Keratinocyte (primary cell): Measurements from ENCODE around the gene FOXJ3. TPM values are rescaled to one million over a fixed set of nuclear protein-coding genes. Genes with fewer than 3 reads are reported as not detected.

Experiments
- DNase-seq: peaks from one replicate; pipeline ENCODE4 v3.0.0-alpha.2; 2011; ENCODE audit warnings: low read depth, missing footprints, low spot score
- FAIRE-seq: peaks from 2 replicates; lab custom pipeline; 2011; peaks lifted over from hg19 to GRCh38; lab: Jason Lieb, UNC
- H2AFZ ChIP-seq: 2 replicates; pipeline ENCODE4 v1.6.0; 2012; ENCODE audit warnings: low read length, control low read depth, inconsistent platforms; ENCODE audit not compliant: control insufficient read depth
- H3K27ac ChIP-seq: 2 replicates; pipeline ENCODE4 v1.5.1; 2011; ENCODE audit warnings: low read length; ENCODE audit not compliant: control insufficient read depth, insufficient read depth
- H3K27me3 ChIP-seq: 3 replicates; pipeline ENCODE4 v1.6.0; 2011; ENCODE audit warnings: low read length; ENCODE audit not compliant: control insufficient read depth, insufficient read depth; ENCODE audit errors: extremely low read depth
- H3K36me3 ChIP-seq, 2 experiments: 2 replicates in 1 of 2; 3 replicates in 1 of 2; pipeline ENCODE4 v1.5.1; 2011; ENCODE audit warnings: low read length in 2 of 2, mild to moderate bottlenecking in 1 of 2; ENCODE audit not compliant: control insufficient read depth in 2 of 2, insufficient read depth in 2 of 2; ENCODE audit errors: extremely low read depth in 1 of 2
- H3K4me1 ChIP-seq: 3 replicates; pipeline ENCODE4 v1.5.1; 2011; ENCODE audit warnings: low read length; ENCODE audit not compliant: control insufficient read depth, insufficient read depth; ENCODE audit errors: extremely low read depth
- H3K4me2 ChIP-seq: 3 replicates; pipeline ENCODE4 v1.6.0; 2011; ENCODE audit warnings: low read depth, low read length; ENCODE audit not compliant: control insufficient read depth, insufficient read depth; ENCODE audit errors: extremely low read depth
- H3K4me3 ChIP-seq, 3 experiments: fragments of 200-600 bp in 1 of 3; sonication (generic) in 1 of 3; 2 replicates in 2 of 3; 3 replicates in 1 of 3; pipeline ENCODE4 v1.5.1; 2011 to 2016; ENCODE audit warnings: low read length in 3 of 3, mild to moderate bottlenecking in 3 of 3, control low read depth in 2 of 3, inconsistent platforms in 1 of 3, low read depth in 1 of 3, mixed read lengths in 1 of 3, mixed run types in 1 of 3, moderate library complexity in 1 of 3; ENCODE audit not compliant: control insufficient read depth in 2 of 3, insufficient read depth in 2 of 3; ENCODE audit errors: extremely low read depth in 1 of 3
- H3K79me2 ChIP-seq: 2 replicates; pipeline ENCODE4 v1.6.0; 2012; ENCODE audit warnings: low read length; ENCODE audit not compliant: control insufficient read depth, insufficient read depth
- H3K9ac ChIP-seq: 3 replicates; pipeline ENCODE4 v1.6.0; 2011; ENCODE audit warnings: low read length; ENCODE audit not compliant: control insufficient read depth, insufficient read depth; ENCODE audit errors: extremely low read depth
- H3K9me1 ChIP-seq: 3 replicates; pipeline ENCODE4 v1.6.0; 2011; ENCODE audit warnings: low read length; ENCODE audit not compliant: control insufficient read depth, insufficient read depth; ENCODE audit errors: extremely low read depth
- H3K9me3 ChIP-seq: 2 replicates; pipeline ENCODE4 v1.5.1; 2012; ENCODE audit warnings: low read depth, low read length; ENCODE audit not compliant: control insufficient read depth
- H4K20me1 ChIP-seq: 3 replicates; pipeline ENCODE4 v1.6.0; 2011; ENCODE audit warnings: low read length; ENCODE audit not compliant: control insufficient read depth, insufficient read depth; ENCODE audit errors: extremely low read depth
- EZH2 ChIP-seq: IDR thresholded peaks from one replicate; pipeline ENCODE4 v1.6.1; 2012; ENCODE audit warnings: inconsistent platforms, mild to moderate bottlenecking, low read length, moderate library complexity
- dilution Hi-C: fragments of 300-500 bp; cut with MboI; formaldehyde crosslinking; loops from one replicate; pipeline ENCODE4 v1.7.0; 2020; ENCODE audit warnings: low sequenced_read_pairs; ENCODE audit not compliant: extremely low pct_ligation_motif_present
- polyA plus RNA-seq, 5 experiments: library from polyadenylated mRNA; depleted of rRNA in 3 of 5; stranded (reverse) in 3 of 5; stranded (forward) in 1 of 5; unstranded in 1 of 5; fragments of >200 nt; gene quantifications; 1 replicate in 1 of 5; 2 replicates in 3 of 5; 3 replicates in 1 of 5; pipeline versions ENCODE4 v1.2.1 to v1.2.3, GENCODE V29; 2011 to 2012; ENCODE audit warnings: missing spikeins in 2 of 5, low read depth in 1 of 5, low replicate concordance in 1 of 5
- TF ChIP-seq, protein P1 (sequence below), 3 experiments: IDR thresholded peaks in 1 of 3; conservative IDR thresholded peaks in 1 of 3; optimal IDR thresholded peaks in 1 of 3; 2 replicates in 2 of 3; 3 replicates in 1 of 3; pipeline versions ENCODE3 to v1.5.1; 2011; ENCODE audit warnings: low read length in 3 of 3, mild to moderate bottlenecking in 3 of 3, moderate library complexity in 2 of 3, control low read depth in 1 of 3, inconsistent platforms in 1 of 3; ENCODE audit not compliant: insufficient read depth in 2 of 3; ENCODE audit errors: extremely low read depth in 1 of 3

The FOXJ3 gene
- polyA plus RNA-seq, 1 donor (not counting 4 experiments of a cell fraction or from before 2014, with no cell fraction given): 40.2 TPM

GRCh38 chr1:42266253-42267135 lies 68.5 kb downstream of the FOXJ3 start:
- Histone ChIP-seq H2AFZ (no peak overlapping the region), H3K4me2 (no peak overlapping the region), H3K9me3 (no peaks in the 10 kb centered on the region), H3K9me1 (peaks cover 5% of the 10 kb centered on the region), H3K9ac (no peak overlapping the region), H3K4me1 (peaks cover 8% of the 10 kb centered on the region), H3K27ac (no peak overlapping the region), H3K79me2 (peaks cover 60% of the 10 kb centered on the region), H3K4me3 (no peak overlapping the region), H4K20me1 (peaks cover 6% of the 10 kb centered on the region), H3K36me3 (no peaks in the 10 kb centered on the region), H3K27me3 (no peaks in the 10 kb centered on the region)
- FAIRE-seq (peak; percentile 36), DNase-seq (no peak)
- TF ChIP-seq EZH2: no peak
- TF ChIP-seq, protein P1, sequence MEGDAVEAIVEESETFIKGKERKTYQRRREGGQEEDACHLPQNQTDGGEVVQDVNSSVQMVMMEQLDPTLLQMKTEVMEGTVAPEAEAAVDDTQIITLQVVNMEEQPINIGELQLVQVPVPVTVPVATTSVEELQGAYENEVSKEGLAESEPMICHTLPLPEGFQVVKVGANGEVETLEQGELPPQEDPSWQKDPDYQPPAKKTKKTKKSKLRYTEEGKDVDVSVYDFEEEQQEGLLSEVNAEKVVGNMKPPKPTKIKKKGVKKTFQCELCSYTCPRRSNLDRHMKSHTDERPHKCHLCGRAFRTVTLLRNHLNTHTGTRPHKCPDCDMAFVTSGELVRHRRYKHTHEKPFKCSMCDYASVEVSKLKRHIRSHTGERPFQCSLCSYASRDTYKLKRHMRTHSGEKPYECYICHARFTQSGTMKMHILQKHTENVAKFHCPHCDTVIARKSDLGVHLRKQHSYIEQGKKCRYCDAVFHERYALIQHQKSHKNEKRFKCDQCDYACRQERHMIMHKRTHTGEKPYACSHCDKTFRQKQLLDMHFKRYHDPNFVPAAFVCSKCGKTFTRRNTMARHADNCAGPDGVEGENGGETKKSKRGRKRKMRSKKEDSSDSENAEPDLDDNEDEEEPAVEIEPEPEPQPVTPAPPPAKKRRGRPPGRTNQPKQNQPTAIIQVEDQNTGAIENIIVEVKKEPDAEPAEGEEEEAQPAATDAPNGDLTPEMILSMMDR (optimal IDR thresholded peaks at IDR 0.05 in 1 of 3, IDR thresholded peaks at IDR 0.05 in 1 of 3, conservative IDR thresholded peaks at IDR 0.05 in 1 of 3; ENCODE audit: extremely low read depth in 1 of 3, insufficient read depth in 2 of 3, low read length in 3 of 3): peak in 1 of 3 experiments; percentile 13
- dilution Hi-C loops: no loop called here

DNA sequence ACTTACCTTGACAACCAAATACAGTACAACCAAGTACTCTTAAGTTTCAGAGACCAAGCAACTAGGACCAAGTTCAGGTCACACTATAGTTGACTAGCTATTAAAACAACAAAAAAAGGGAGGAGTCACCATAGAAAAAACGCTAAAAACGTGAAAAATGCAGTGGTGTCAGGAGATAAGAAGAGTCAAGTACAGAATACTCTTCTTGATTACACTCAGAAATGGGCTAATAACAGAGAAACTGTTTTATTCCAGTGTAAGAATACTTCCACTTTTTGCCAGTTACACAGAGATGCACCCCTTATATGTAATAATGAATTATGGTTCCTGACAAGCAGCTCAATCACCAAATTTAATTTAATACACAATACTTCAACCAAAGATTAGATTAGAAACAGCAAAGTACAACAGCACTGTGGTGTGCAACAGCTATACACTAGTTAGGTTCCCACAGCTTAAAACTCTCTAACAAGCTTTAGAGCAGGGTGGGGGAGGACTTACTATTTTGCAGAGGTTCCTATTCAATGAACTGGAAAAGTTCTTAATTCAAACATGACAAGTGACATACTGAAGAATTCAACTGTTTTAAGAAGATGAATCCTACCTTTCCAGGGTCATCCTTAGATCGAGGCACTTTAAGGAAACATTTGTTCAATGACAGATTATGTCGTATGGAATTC lies 70.4 kb downstream of the FOXJ3 start:
- H3K9ac ChIP-seq: no peak overlapping the region
- dilution Hi-C loops: no loop called here
- no peak overlapping the region for H2AFZ ChIP-seq
- H3K27ac ChIP-seq: no peak overlapping the region
- no peaks in the 10 kb centered on the region for H3K36me3 ChIP-seq
- no peak overlapping the region for H3K4me3 ChIP-seq
- H3K4me2 ChIP-seq: no peak overlapping the region
- H3K9me1 ChIP-seq: peaks cover 5% of the 10 kb centered on the region
- FAIRE-seq (no peak), DNase-seq (no peak)
- no peaks in the 10 kb centered on the region for H3K9me3 ChIP-seq
- H3K27me3 ChIP-seq: no peaks in the 10 kb centered on the region
- TF ChIP-seq EZH2: no peak
- TF ChIP-seq, protein P1 (optimal IDR thresholded peaks at IDR 0.05 in 1 of 3, IDR thresholded peaks at IDR 0.05 in 1 of 3, conservative IDR thresholded peaks at IDR 0.05 in 1 of 3; ENCODE audit: extremely low read depth in 1 of 3, insufficient read depth in 2 of 3, low read length in 3 of 3): no peak
- peaks cover 56% of the 10 kb centered on the region for H3K79me2 ChIP-seq
- H3K4me1 ChIP-seq: peaks cover 8% of the 10 kb centered on the region
- peaks cover 6% of the 10 kb centered on the region for H4K20me1 ChIP-seq
